Stimulated activated CD4-positive, alpha-beta T cell treated with anti-CD3 and anti-CD28 coated beads, Interleukin-15, amount 100 ng/mL, for 1 hour (primary cell): Measurements from ENCODE around the gene CHST11.
A peak's percentile ranks its signal among the peaks of the same experiment; 100 is the strongest.
"Not testable (repeated sequence)": the region's sequence is repeated elsewhere in the genome, so short reads cannot be mapped to it uniquely, and the experiment has no call there.

Source experiments
- DNase-seq, 2 donors: peaks; one replicate each; pipeline ENCODE4 v3.0.0-alpha.2; 2020; ENCODE audit warnings: low read depth in 1 of 2, low spot score in 1 of 2

CHST11 gene

GRCh38 chr12:104600790-104601739, 144.3 kb downstream of the CHST11 start:
- DNase-seq: no peak

- no peak for DNase-seq
Observed at GRCh38 chr12:104602406-104602805, 145.7 kb downstream of the CHST11 start.

GRCh38 chr12:104602896-104603295, 146.1 kb downstream of the CHST11 start:
- DNase-seq: no peak

GRCh38 chr12:104603545-104603973, 146.8 kb downstream of the CHST11 start:
- DNase-seq: no peak

- DNase-seq: peak in 1 of 2 donors; percentile 6
Observed at GRCh38 chr12:104604070-104604994, 147.6 kb downstream of the CHST11 start.

GRCh38 chr12:104604995-104605675, 148.4 kb downstream of the CHST11 start:
- no peak for DNase-seq

- no peak for DNase-seq
Observed at GRCh38 chr12:104605685-104606084, 148.9 kb downstream of the CHST11 start.

GRCh38 chr12:104608998-104609397, 152.2 kb downstream of the CHST11 start:
- no peak for DNase-seq

GRCh38 chr12:104609445-104609844, 152.7 kb downstream of the CHST11 start:
- no peak for DNase-seq

- DNase-seq: no peak
Observed at GRCh38 chr12:104610513-104611235, 153.9 kb downstream of the CHST11 start.

- DNase-seq: no peak
Observed at GRCh38 chr12:104611671-104612070, 154.9 kb downstream of the CHST11 start.

- DNase-seq: not testable (repeated sequence)
Observed at GRCh38 chr12:104613372-104613771, 156.6 kb downstream of the CHST11 start.

GRCh38 chr12:104615048-104615561, 158.4 kb downstream of the CHST11 start:
- no peak for DNase-seq

GRCh38 chr12:104618691-104619090, 161.9 kb downstream of the CHST11 start:
- no peak for DNase-seq

GRCh38 chr12:104619305-104619704, 162.6 kb downstream of the CHST11 start:
- no peak for DNase-seq

GRCh38 chr12:104620837-104621531, 164.2 kb downstream of the CHST11 start:
- DNase-seq: no peak

GRCh38 chr12:104622928-104623327, 166.2 kb downstream of the CHST11 start:
- no peak for DNase-seq

- no peak for DNase-seq
Observed at GRCh38 chr12:104623883-104624282, 167.1 kb downstream of the CHST11 start.

GRCh38 chr12:104624529-104624928, 167.8 kb downstream of the CHST11 start:
- DNase-seq: no peak
